ENCODE measurements around the gene SRRD.

SRRD gene

DNA sequence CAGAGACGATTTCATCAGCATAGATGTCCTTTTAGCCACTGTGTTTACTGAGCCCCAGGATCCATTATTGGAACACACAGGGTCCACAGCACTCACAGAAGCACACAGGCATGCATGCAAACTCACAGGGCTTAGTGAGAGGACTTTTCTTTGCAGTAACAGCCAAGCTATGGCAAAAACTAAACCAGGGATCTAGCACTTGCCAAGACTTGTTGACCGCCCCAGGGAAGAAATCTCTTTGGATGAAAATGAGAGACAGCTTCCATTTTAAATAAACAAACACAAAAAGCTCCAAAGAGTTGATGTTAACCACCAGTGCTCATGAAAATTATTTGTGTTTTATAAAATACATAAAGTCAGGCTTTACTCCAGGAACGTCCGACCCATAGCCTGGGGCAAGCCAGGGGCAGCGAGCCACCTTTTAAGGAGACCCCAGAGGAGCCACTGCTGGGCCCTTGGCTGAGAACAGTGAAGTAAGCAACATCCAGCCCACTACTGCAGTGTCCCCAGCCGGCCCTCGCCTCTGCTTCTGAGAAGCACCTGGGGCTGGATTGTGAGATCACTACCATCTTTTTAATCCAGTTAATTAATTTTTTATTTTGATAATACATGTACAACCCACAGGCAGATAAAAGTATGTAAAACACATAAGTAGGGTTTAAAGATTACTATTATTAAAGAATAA is 50.6 kb downstream of the SRRD start:
- H3K4me3 ChIP-seq (ENCODE audit: low read length), result no peak overlapping the region
- TF ChIP-seq ZNF274 (IDR thresholded peaks at IDR 0.05; ENCODE audit: low read depth, low read length), result no peak

- TF ChIP-seq ZNF274 (IDR thresholded peaks at IDR 0.05; ENCODE audit: low read depth, low read length), result no peak
- no peak overlapping the region for H3K4me3 ChIP-seq (ENCODE audit: low read length)
Measured at GRCh38 chr22:26534874-26535602, 51.4 kb downstream of the SRRD start.

DNA sequence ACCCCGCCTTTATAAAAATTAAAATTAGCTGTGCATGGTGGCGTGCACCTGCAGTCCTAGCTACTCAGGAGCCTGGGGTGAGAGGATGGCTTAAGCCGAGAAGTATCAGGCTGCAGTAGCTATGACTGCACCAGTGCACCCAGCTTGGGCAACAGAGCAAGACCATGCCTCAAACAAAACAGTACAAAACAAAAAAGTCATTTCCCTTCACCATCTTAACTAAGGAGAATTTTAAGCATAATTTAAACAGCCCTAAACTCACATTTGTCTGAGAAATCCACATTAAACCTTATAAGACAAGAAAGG is 51.9 kb downstream of the SRRD start:
- no peak overlapping the region for H3K4me3 ChIP-seq (ENCODE audit: low read length)
- no peak for TF ChIP-seq ZNF274 (IDR thresholded peaks at IDR 0.05; ENCODE audit: low read depth, low read length)

GRCh38 chr22:26536056-26536761 is 52.5 kb downstream of the SRRD start:
- no peak overlapping the region for H3K4me3 ChIP-seq (ENCODE audit: low read length)
- no peak for TF ChIP-seq ZNF274 (IDR thresholded peaks at IDR 0.05; ENCODE audit: low read depth, low read length)

- H3K4me3 ChIP-seq (ENCODE audit: low read length), result no peak overlapping the region
- TF ChIP-seq ZNF274 (IDR thresholded peaks at IDR 0.05; ENCODE audit: low read depth, low read length), result no peak
Measured at GRCh38 chr22:26536762-26537134, 53.1 kb downstream of the SRRD start.

- no peak overlapping the region for H3K4me3 ChIP-seq (ENCODE audit: low read length)
- TF ChIP-seq ZNF274 (IDR thresholded peaks at IDR 0.05; ENCODE audit: low read depth, low read length), result no peak
Measured at GRCh38 chr22:26540119-26540518, 56.4 kb downstream of the SRRD start.

- H3K4me3 ChIP-seq (ENCODE audit: low read length), result no peak overlapping the region
- no peak for TF ChIP-seq ZNF274 (IDR thresholded peaks at IDR 0.05; ENCODE audit: low read depth, low read length)
Measured at GRCh38 chr22:26541167-26541819, 57.6 kb downstream of the SRRD start.

DNA sequence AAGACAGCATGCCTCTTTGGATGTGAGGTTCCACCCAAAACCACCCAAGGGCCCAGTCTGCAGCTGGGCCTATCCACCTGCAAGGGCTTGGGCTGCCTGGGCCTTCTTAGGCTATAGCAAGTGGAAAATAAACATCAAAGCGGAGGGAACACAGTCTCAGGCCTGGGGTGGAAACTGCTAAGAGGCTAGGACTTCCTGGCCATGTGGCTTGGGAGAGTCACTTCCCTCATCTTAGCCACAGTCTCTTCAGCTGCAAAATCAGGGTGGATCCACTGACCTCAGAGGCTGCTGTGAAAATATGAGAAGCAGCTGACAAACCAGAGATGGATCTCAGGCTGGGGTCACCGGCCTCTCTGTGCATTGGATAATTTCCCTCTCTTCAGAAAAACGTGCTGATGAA is 59.2 kb downstream of the SRRD start:
- no peak overlapping the region for H3K4me3 ChIP-seq (ENCODE audit: low read length)
- TF ChIP-seq ZNF274 (IDR thresholded peaks at IDR 0.05; ENCODE audit: low read depth, low read length), result no peak
